ENCODE data around the gene MPPED1. TPM values are rescaled to one million over a fixed set of nuclear protein-coding genes. Genes with fewer than 3 reads are reported as not detected.

The MPPED1 gene
- total RNA-seq, 2 donors from 2014 or later = 0.11 to 0.59 TPM

DNA sequence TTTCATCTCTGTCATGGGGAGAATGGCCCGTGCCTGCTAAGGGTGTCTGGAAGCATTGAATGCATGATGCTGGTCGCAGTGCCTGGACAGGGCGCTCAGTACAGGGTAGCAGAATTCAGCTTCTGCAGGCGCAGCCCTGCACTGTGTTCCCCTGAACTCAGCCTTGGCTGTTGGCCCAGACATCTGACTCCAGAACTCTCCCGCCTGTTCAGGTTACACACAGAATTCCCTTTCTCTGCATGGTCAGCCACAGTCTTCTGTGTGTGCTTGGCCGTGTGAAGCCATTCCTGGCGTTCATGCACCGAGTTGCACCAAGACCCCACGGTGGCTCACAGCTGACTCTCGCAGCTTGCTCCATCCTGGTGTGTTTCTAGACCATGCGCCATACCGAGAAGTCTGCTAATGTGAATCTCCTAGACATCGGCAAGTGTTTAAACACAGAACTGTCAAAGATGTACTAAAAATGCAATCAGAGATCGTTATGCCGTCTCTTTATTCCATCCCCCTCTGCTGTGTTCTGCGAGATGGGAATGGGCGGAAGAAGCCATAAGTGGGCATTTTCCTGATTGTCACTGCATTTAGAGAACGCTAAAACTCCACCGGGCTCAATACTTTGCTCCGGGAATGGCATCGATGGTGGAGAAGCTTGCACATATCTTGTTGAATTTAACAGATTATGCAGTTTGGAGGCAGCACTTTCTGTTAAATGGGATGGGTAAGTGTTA, 55.6 kb downstream of the MPPED1 start:
- TF ChIP-seq CTCF (conservative IDR thresholded peaks at IDR 0.05) = no peak
- no peak for DNase-seq
- Histone ChIP-seq H3K27ac (ENCODE audit: low read depth, low read length) (no peak overlapping the region), H3K9me3 (ENCODE audit: control insufficient read depth, low read length) (peaks cover 5% of the 10 kb centered on the region), H3K36me3 (ENCODE audit: control insufficient read depth, insufficient read depth, low read length) (no peaks in the 10 kb centered on the region), H3K9ac (ENCODE audit: extremely low read depth, low read length, poor library complexity, severe bottlenecking) (no peak overlapping the region), H3K4me3 (ENCODE audit: low read length) (no peak overlapping the region), H3K27me3 (ENCODE audit: control insufficient read depth, insufficient read depth, low read length, poor library complexity, severe bottlenecking) (peaks cover 11% of the 10 kb centered on the region), H3K4me1 (ENCODE audit: control insufficient read depth, insufficient read depth, low read length) (no peaks in the 10 kb centered on the region)
- WGBS, 2 experiments (ENCODE audit: insufficient coverage in 1 of 2, insufficient read length in 1 of 2) = 90 to 94% methylated on average over 20 to 21 of the region's 21 CpGs
- Mint-ChIP-seq H3K27ac (no peak overlapping the region), H3K4me3 (no peak overlapping the region), H3K9me3 (peaks cover 7% of the 10 kb centered on the region), H3K36me3 (ENCODE audit: low read depth) (no peaks in the 10 kb centered on the region), H3K4me1 (no peaks in the 10 kb centered on the region), H3K27me3 (ENCODE audit: insufficient read depth) (peaks cover 2% of the 10 kb centered on the region)

DNA sequence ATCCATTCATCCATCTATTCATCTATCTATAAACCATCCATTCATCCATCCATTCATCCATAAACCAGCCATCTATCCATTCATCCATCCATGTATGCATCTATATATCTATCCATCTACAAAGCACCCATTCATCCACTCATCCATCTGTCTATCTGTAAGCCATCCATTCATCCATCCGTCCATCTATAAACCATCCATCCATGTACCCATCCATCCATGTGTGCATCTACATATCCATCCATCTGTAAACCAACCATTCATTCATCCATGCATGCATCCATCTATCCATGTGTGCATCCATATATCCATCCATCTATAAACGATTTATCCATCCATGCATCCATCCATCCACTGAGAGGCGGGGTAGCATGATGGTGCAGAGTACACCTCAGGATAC, 58.4 kb downstream of the MPPED1 start:
- Mint-ChIP-seq H3K36me3 (ENCODE audit: low read depth) (no peaks in the 10 kb centered on the region), H3K4me1 (no peaks in the 10 kb centered on the region), H3K27ac (no peak overlapping the region), H3K4me3 (no peak overlapping the region), H3K27me3 (ENCODE audit: insufficient read depth) (peaks cover 2% of the 10 kb centered on the region), H3K9me3 (no peaks in the 10 kb centered on the region)
- H3K27ac ChIP-seq (ENCODE audit: low read depth, low read length) = no peak overlapping the region
- no peak overlapping the region for H3K4me3 ChIP-seq (ENCODE audit: low read length)
- no peak for DNase-seq
- WGBS, 2 experiments (ENCODE audit: insufficient coverage in 1 of 2, insufficient read length in 1 of 2) = 80 to 92% methylated on average over 3 of the region's 3 CpGs
- no peaks in the 10 kb centered on the region for H3K36me3 ChIP-seq (ENCODE audit: control insufficient read depth, insufficient read depth, low read length)
- no peaks in the 10 kb centered on the region for H3K4me1 ChIP-seq (ENCODE audit: control insufficient read depth, insufficient read depth, low read length)
- no peak for TF ChIP-seq CTCF (conservative IDR thresholded peaks at IDR 0.05)
- H3K27me3 ChIP-seq (ENCODE audit: control insufficient read depth, insufficient read depth, low read length, poor library complexity, severe bottlenecking) = peaks cover 11% of the 10 kb centered on the region
- H3K9ac ChIP-seq (ENCODE audit: extremely low read depth, low read length, poor library complexity, severe bottlenecking) = no peak overlapping the region
- H3K9me3 ChIP-seq (ENCODE audit: control insufficient read depth, low read length) = no peaks in the 10 kb centered on the region

DNA sequence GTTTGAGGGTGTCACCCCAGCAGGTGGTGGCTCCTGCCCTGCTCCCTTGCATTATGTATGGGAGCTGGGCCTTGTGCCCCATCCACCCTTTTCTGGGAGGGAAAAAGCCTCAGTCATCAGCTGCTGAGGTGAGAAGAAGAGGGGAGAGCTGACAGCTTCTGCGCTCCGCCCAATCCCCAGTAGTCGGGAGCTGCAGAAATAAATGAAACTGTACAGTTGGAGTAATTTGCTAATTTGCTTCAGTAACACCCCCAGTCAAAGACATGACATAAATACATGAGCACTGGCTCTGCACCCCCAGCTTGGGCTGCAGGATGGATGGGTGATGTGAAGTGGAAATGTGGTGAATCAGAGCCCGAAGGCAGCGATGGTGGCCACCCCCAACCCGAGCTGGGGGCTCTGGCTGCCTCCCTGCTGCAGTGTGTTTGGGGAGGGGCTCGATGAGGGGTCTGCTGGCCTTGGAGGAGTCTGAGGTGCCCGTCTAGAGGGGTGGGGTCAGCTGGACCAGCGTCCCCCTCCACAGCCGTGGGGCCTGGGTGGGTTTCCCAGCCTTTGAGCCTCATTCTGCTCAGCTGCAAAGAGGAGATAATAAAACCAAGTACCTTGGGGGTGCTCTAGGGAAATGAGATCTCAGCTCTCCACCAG, 59.2 kb downstream of the MPPED1 start:
- H3K4me1 ChIP-seq (ENCODE audit: control insufficient read depth, insufficient read depth, low read length) = no peaks in the 10 kb centered on the region
- Mint-ChIP-seq H3K9me3 (no peaks in the 10 kb centered on the region), H3K27me3 (ENCODE audit: insufficient read depth) (peaks cover 2% of the 10 kb centered on the region), H3K36me3 (ENCODE audit: low read depth) (no peaks in the 10 kb centered on the region), H3K4me3 (no peak overlapping the region), H3K27ac (no peak overlapping the region), H3K4me1 (no peaks in the 10 kb centered on the region)
- H3K36me3 ChIP-seq (ENCODE audit: control insufficient read depth, insufficient read depth, low read length) = no peaks in the 10 kb centered on the region
- H3K27ac ChIP-seq (ENCODE audit: low read depth, low read length) = no peak overlapping the region
- 87 to 95% methylated on average over 3 to 10 of the region's 10 CpGs for WGBS, 2 experiments (ENCODE audit: insufficient coverage in 1 of 2, insufficient read length in 1 of 2)
- H3K9ac ChIP-seq (ENCODE audit: extremely low read depth, low read length, poor library complexity, severe bottlenecking) = no peak overlapping the region
- H3K27me3 ChIP-seq (ENCODE audit: control insufficient read depth, insufficient read depth, low read length, poor library complexity, severe bottlenecking) = peaks cover 11% of the 10 kb centered on the region
- DNase-seq = no peak
- H3K9me3 ChIP-seq (ENCODE audit: control insufficient read depth, low read length) = no peaks in the 10 kb centered on the region
- H3K4me3 ChIP-seq (ENCODE audit: low read length) = no peak overlapping the region
- TF ChIP-seq CTCF (conservative IDR thresholded peaks at IDR 0.05) = no peak
